Adrenal gland (tissue), 12 donors: ENCODE measurements around the gene PHETA2. TPM values are rescaled to one million over a fixed set of nuclear protein-coding genes. Genes with fewer than 3 reads are reported as not detected.
"Not testable (repeated sequence)": the region's sequence is repeated elsewhere in the genome, so short reads cannot be mapped to it uniquely, and the experiment has no call there.

ENCODE experiments used
- DNase-seq, 7 donors: peaks; one replicate each; pipeline ENCODE4 v3.0.0-alpha.2; 2019 to 2020
- H3K27ac ChIP-seq, 5 donors: fragments of 200-600 bp; sonication (generic) in 4 of 5; 1 replicate in 3 of 5; 2 replicates in 2 of 5; pipeline versions ENCODE4 v1.5.1 to v1.8.0; 2016 to 2020; ENCODE audit warnings: mild to moderate bottlenecking in 1 of 5
- H3K27me3 ChIP-seq: fragments of 200-600 bp; 2 replicates; pipeline ENCODE4 v1.8.0; 2021
- H3K36me3 ChIP-seq, 2 donors: fragments of 200-600 bp; replicated peaks in 1 of 2; 1 replicate in 1 of 2; 2 replicates in 1 of 2; pipeline versions ENCODE4 v1.5.1 to v1.8.0; 2018 to 2022
- H3K4me1 ChIP-seq, 2 donors: fragments of 200-600 bp; replicated peaks in 1 of 2; 1 replicate in 1 of 2; 2 replicates in 1 of 2; pipeline versions ENCODE4 v1.5.1 to v1.8.0; 2018 to 2021
- H3K4me3 ChIP-seq, 4 donors: fragments of 200-600 bp; sonication (generic) in 3 of 4; one replicate each; pipeline ENCODE4 v1.5.1; 2016 to 2018
- H3K9me3 ChIP-seq, 3 donors: fragments of 200-600 bp; sonication (generic) in 1 of 3; replicated peaks in 1 of 3; 1 replicate in 2 of 3; 2 replicates in 1 of 3; pipeline versions ENCODE4 v1.5.1 to v1.8.0; 2016 to 2021
- CTCF ChIP-seq, 6 experiments: fragments of 450-650 bp in 4 of 6; fragments of 200-600 bp in 2 of 6; sonication (generic) in 1 of 6; IDR thresholded peaks; 1 replicate in 5 of 6; 2 replicates in 1 of 6; pipeline versions ENCODE4 v1.5.1 to v1.8.0; 2016 to 2021; ENCODE audit warnings: antibody characterized with exemption in 6 of 6, mild to moderate bottlenecking in 2 of 6, moderate library complexity in 1 of 6
- POLR2A ChIP-seq, 2 donors: fragments of 450-650 bp; IDR thresholded peaks; one replicate each; pipeline ENCODE4 v1.6.1; 2017; ENCODE audit warnings: antibody characterized with exemption in 2 of 2, mild to moderate bottlenecking in 2 of 2, moderate library complexity in 1 of 2
- WGBS, 4 donors: extraction: QIAGEN DNeasy Blood & Tissue Kit in 2 of 4; methylation state at CpG; one replicate each; pipeline versions ENCODE4 v1.1.5 to v1.1.7; 2013 to 2017; 5-methylcytosine and 5-hydroxymethylcytosine counted together
- intact Hi-C, 2 donors: fragments of 100-400 bp; cut with DNase I; formaldehyde crosslinking; loops; one replicate each; pipeline versions ENCODE4 v1.14.1 to v1.15.0; 2022 to 2023
- polyA plus RNA-seq, 3 donors: library from polyadenylated mRNA; stranded (reverse); fragments of 200-250 nt in 2 of 3; fragments of 350-450 nt in 1 of 3; fragmentation: Illumina TruSeq in 1 of 3; extraction: RNeasy Lipid Tissue Mini Kit (QIAGEN cat#74804) in 1 of 3; gene quantifications; one replicate each; pipeline ENCODE4 v1.2.3, GENCODE V29; 2013 to 2014
- total RNA-seq, 9 donors: library from RNA; depleted of rRNA in 4 of 9; stranded (reverse); fragments of >200 nt in 4 of 9; fragments of 120-200 nt in 1 of 9; fragmentation: NEBNext Ultra II Directional in 1 of 9; extraction: Animal tissue kit (Norgen Biotek cat#: 25700) in 1 of 9; gene quantifications; one replicate each; pipeline versions ENCODE4 v1.1.0 to v1.2.4, GENCODE V29; 2013 to 2023
- donor health status: healthy with polysubstance abuse.
- donor health status: Bipolar disorder and iron deficiency.
- donor health status: DM: yes; HTN: yes; CAD: no.
- donor health status: DM: no; HTN: no; CAD: no.
- donor health status: DM: no; HTN: no; CAD: no.
- donor health status: DM: yes; HTN: yes; CAD: no.

The PHETA2 gene
- total and polyA plus RNA-seq, 12 donors = 2.5 to 14.3 (median 7.0) TPM

- no peak for DNase-seq
- H3K27ac ChIP-seq = peak overlapping the region; percentile 40 to 99 (median 89)
- H3K9me3 ChIP-seq = no peaks in the 10 kb centered on the region
- H3K4me1 ChIP-seq = peaks cover 11 to 36% of the 10 kb centered on the region in 2 donors
- intact Hi-C loops = loop anchor here in 1 of 2 donors (2.0 kb wide), 1 partner anchor 345 kb away; no protein-coding TSS in a partner anchor
- TF ChIP-seq CTCF (IDR thresholded peaks at IDR 0.05) = no peak
- no peak for TF ChIP-seq POLR2A (IDR thresholded peaks at IDR 0.05)
- H3K27me3 ChIP-seq = no peaks in the 10 kb centered on the region
- peaks cover 0 to 10% of the 10 kb centered on the region in 2 donors for H3K36me3 ChIP-seq
- 26 to 38% (median 28%) methylated on average over 6 to 7 of the region's 7 CpGs for WGBS, 4 donors
- peak overlapping the region in 2 of 4 donors; percentile 36 to 94 for H3K4me3 ChIP-seq
Observed at GRCh38 chr22:42091455-42091782, 17.4 kb downstream of the PHETA2 start.

- no peaks in the 10 kb centered on the region for H3K27me3 ChIP-seq
- no peaks in the 10 kb centered on the region for H3K4me1 ChIP-seq
- intact Hi-C loops = no loop called here
- peaks cover 0 to 14% (median 0%) of the 10 kb centered on the region in 3 donors for H3K9me3 ChIP-seq
- DNase-seq = no peak
- TF ChIP-seq CTCF (IDR thresholded peaks at IDR 0.05) = no peak
- TF ChIP-seq POLR2A (IDR thresholded peaks at IDR 0.05) = no peak
- no peak overlapping the region for H3K4me3 ChIP-seq
- no peaks in the 10 kb centered on the region for H3K36me3 ChIP-seq
- no peak overlapping the region for H3K27ac ChIP-seq
- 97 to 100% (median 99%) methylated on average over 3 of the region's 3 CpGs for WGBS, 4 donors
Observed at GRCh38 chr22:42101199-42101598, 27.2 kb downstream of the PHETA2 start.

GRCh38 chr22:42104332-42104860 lies 30.3 kb downstream of the PHETA2 start:
- H3K36me3 ChIP-seq, H3K4me3 ChIP-seq, H3K4me1 ChIP-seq, H3K27me3 ChIP-seq, H3K27ac ChIP-seq, intact Hi-C loops, DNase-seq: not testable (repeated sequence)
- H3K9me3 ChIP-seq = peaks cover 0 to 14% (median 0%) of the 10 kb centered on the region in 3 donors
- WGBS, 4 donors = 95 to 97% (median 95%) methylated on average over 6 of the region's 6 CpGs

GRCh38 chr22:42108848-42109247 lies 34.8 kb downstream of the PHETA2 start:
- H3K36me3 ChIP-seq = no peaks in the 10 kb centered on the region
- no peak overlapping the region for H3K27ac ChIP-seq
- H3K4me3 ChIP-seq = no peak overlapping the region
- no peaks in the 10 kb centered on the region for H3K27me3 ChIP-seq
- TF ChIP-seq POLR2A (IDR thresholded peaks at IDR 0.05) = no peak
- TF ChIP-seq CTCF (IDR thresholded peaks at IDR 0.05) = no peak
- DNase-seq = no peak
- WGBS, 4 donors = 83 to 86% (median 85%) methylated on average over 18 of the region's 18 CpGs
- H3K9me3 ChIP-seq = peaks cover 0 to 11% (median 0%) of the 10 kb centered on the region in 3 donors
- no peaks in the 10 kb centered on the region for H3K4me1 ChIP-seq
- intact Hi-C loops = no loop called here

- no peak for DNase-seq
- 64 to 97% (median 89%) methylated on average over 4 of the region's 4 CpGs for WGBS, 4 donors
- Histone ChIP-seq H3K36me3 (no peaks in the 10 kb centered on the region), H3K27me3 (no peaks in the 10 kb centered on the region), H3K9me3 (no peaks in the 10 kb centered on the region), H3K4me3 (no peak overlapping the region), H3K4me1 (no peaks in the 10 kb centered on the region), H3K27ac (no peak overlapping the region)
- TF ChIP-seq POLR2A (IDR thresholded peaks at IDR 0.05) = no peak
- no peak for TF ChIP-seq CTCF (IDR thresholded peaks at IDR 0.05)
- intact Hi-C loops = loop anchor here in 1 of 2 donors (10.0 kb wide), 1 partner anchor 147 kb away; the partner anchor contains the start of gene SEPTIN3
Observed at GRCh38 chr22:42111798-42112197, 37.8 kb downstream of the PHETA2 start.
